ENCODE results near the gene TEX36. TPM values are rescaled to one million over a fixed set of nuclear protein-coding genes. Genes with fewer than 3 reads are reported as not detected.

Gene TEX36
- total RNA-seq, 2 donors from 2014 or later = not detected

- DNase-seq (no peak), ATAC-seq (no peak)
- H3K4me1 ChIP-seq = peaks cover 6% of the 10 kb centered on the region
- no peaks in the 10 kb centered on the region for H3K27me3 ChIP-seq
- TF ChIP-seq POLR2A (IDR thresholded peaks at IDR 0.05) = no peak
- 48 to 50% methylated on average over 12 of the region's 12 CpGs for whole genome bisulfite sequencing, 2 donors
- intact Hi-C loops (cut with DNase I) = no loop called here
- no peaks in the 10 kb centered on the region for H3K36me3 ChIP-seq (replicated peaks in 1 of 2; ENCODE audit: insufficient read depth in 1 of 2, low read depth in 2 of 2)
- H3K4me3 ChIP-seq = no peak overlapping the region
- no peaks in the 10 kb centered on the region for H3K9me3 ChIP-seq
- no peak overlapping the region for H3K27ac ChIP-seq
Measured at GRCh38 chr10:125709553-125710474, 26.9 kb upstream of the TEX36 start.

- WGBS, 2 donors = 83 to 91% methylated on average over 5 of the region's 5 CpGs
- TF ChIP-seq CTCF (IDR thresholded peaks at IDR 0.05) (no peak), POLR2A (IDR thresholded peaks at IDR 0.05) (no peak)
- Histone ChIP-seq H3K9me3 (no peaks in the 10 kb centered on the region), H3K27me3 (no peaks in the 10 kb centered on the region), H3K27ac (no peak overlapping the region), H3K4me3 (no peak overlapping the region), H3K36me3 (replicated peaks in 1 of 2; ENCODE audit: insufficient read depth in 1 of 2, low read depth in 2 of 2) (no peaks in the 10 kb centered on the region), H3K4me1 (peaks cover 6% of the 10 kb centered on the region)
- DNase-seq = no peak
- intact Hi-C loops (cut with DNase I) = no loop called here
- no peak for ATAC-seq
Measured at GRCh38 chr10:125708971-125709503, 26.1 kb upstream of the TEX36 start.

GRCh38 chr10:125707541-125708468, 24.8 kb upstream of the TEX36 start:
- WGBS, 2 donors = 70 to 76% methylated on average over 6 of the region's 6 CpGs
- Histone ChIP-seq H3K27me3 (no peaks in the 10 kb centered on the region), H3K27ac (no peak overlapping the region), H3K36me3 (replicated peaks in 1 of 2; ENCODE audit: insufficient read depth in 1 of 2, low read depth in 2 of 2) (no peaks in the 10 kb centered on the region), H3K4me3 (no peak overlapping the region), H3K9me3 (no peaks in the 10 kb centered on the region), H3K4me1 (peaks cover 6% of the 10 kb centered on the region)
- TF ChIP-seq POLR2A (IDR thresholded peaks at IDR 0.05) (no peak), CTCF (IDR thresholded peaks at IDR 0.05) (no peak)
- DNase-seq (no peak), ATAC-seq (no peak)
- intact Hi-C loops (cut with DNase I) = no loop called here

GRCh38 chr10:125700355-125700911, 17.5 kb upstream of the TEX36 start:
- WGBS, 2 donors = 46 to 52% methylated on average over 3 of the region's 3 CpGs
- Histone ChIP-seq H3K27ac (no peak overlapping the region), H3K36me3 (replicated peaks in 1 of 2; ENCODE audit: insufficient read depth in 1 of 2, low read depth in 2 of 2) (no peaks in the 10 kb centered on the region), H3K4me1 (peaks cover 24% of the 10 kb centered on the region), H3K27me3 (no peaks in the 10 kb centered on the region), H3K9me3 (no peaks in the 10 kb centered on the region), H3K4me3 (no peak overlapping the region)
- no peak for TF ChIP-seq POLR2A (IDR thresholded peaks at IDR 0.05)
- peak in 2 of 7 experiments; percentile 6 to 9 for TF ChIP-seq CTCF (IDR thresholded peaks at IDR 0.05)
- no peak for ATAC-seq
- intact Hi-C loops (cut with DNase I) = no loop called here
- no peak for DNase-seq

Data from body of pancreas (tissue), 4 donors.